Measurements from ENCODE around the gene CLEC14A. TPM values are rescaled to one million over a fixed set of nuclear protein-coding genes. Genes with fewer than 3 reads are reported as not detected.

The CLEC14A gene, protein sequence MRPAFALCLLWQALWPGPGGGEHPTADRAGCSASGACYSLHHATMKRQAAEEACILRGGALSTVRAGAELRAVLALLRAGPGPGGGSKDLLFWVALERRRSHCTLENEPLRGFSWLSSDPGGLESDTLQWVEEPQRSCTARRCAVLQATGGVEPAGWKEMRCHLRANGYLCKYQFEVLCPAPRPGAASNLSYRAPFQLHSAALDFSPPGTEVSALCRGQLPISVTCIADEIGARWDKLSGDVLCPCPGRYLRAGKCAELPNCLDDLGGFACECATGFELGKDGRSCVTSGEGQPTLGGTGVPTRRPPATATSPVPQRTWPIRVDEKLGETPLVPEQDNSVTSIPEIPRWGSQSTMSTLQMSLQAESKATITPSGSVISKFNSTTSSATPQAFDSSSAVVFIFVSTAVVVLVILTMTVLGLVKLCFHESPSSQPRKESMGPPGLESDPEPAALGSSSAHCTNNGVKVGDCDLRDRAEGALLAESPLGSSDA
- 10 to 100 TPM; 44.6 to 63.0 TPM for total RNA-seq

GRCh38 chr14:38255673-38256532 is at the start of gene CLEC14A:
TSS of gene CLEC14A (minus strand) at chr14:38256093. CDS start at chr14:38256022, 71 bp downstream.
- peak; percentile 87 for DNase-seq (ENCODE audit: low spot score)
- no peaks in the 10 kb centered on the region for H3K27me3 ChIP-seq
- no peak for TF ChIP-seq CTCF (IDR thresholded peaks at IDR 0.05)
- peak within 1 kb of the TSS; percentile 50 to 55 for H3K4me3 ChIP-seq
- peaks cover 0 to 1% of the 10 kb centered on the region in 2 donors for H3K9me3 ChIP-seq
- H3K36me3 ChIP-seq, result no peaks in the 10 kb centered on the region
- H3K27ac ChIP-seq, result peak within 1 kb of the TSS; percentile 84 to 85
- no peaks in the 10 kb centered on the region for H3K4me1 ChIP-seq

DNA sequence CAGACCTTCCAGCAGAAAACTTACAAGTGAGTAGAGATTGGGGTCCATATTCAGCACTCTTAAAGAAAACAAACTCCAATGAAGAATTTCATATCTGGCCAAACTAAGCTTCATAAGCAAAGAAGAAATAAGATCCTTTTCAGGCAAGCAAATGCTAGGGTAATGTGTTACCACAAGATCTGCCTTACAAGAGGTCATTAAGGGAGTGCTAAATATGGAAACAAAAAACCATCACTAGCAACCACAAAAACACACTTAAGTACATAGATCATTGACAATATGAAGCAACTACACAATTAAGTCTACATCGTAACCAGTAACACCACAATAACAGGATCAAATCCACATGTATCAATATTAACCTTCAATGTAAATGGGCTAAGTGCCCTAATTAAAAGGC is 47.1 kb upstream of the CLEC14A start:
- no peak for TF ChIP-seq CTCF (IDR thresholded peaks at IDR 0.05)
- H3K36me3 ChIP-seq, result no peaks in the 10 kb centered on the region
- H3K27me3 ChIP-seq, result no peaks in the 10 kb centered on the region
- no peak overlapping the region for H3K4me3 ChIP-seq
- H3K27ac ChIP-seq, result no peak overlapping the region
- DNase-seq (ENCODE audit: low spot score), result no peak
- no peaks in the 10 kb centered on the region for H3K4me1 ChIP-seq
- H3K9me3 ChIP-seq, result peaks cover 0 to 12% of the 10 kb centered on the region in 2 donors

DNA sequence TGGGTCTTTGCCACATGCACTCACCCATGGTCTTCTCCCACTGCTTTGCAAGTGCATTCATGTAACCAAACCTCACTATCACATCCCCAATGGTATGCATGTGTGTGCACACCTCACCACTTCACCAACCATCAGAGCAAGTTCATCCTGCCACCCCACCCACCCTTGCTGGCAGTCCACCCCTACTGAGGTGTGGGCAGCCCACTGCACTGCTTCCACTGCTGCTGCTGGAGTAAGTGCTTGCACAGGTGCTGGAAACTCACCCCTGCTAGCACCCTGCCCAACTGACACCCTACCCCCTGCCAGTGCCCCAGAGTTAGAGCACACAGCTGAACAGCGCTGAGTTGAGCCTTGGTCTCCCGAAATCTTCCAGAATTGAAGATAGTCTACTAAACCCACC is 46.1 kb upstream of the CLEC14A start:
- no peak overlapping the region for H3K4me3 ChIP-seq
- DNase-seq (ENCODE audit: low spot score), result no peak
- no peak overlapping the region for H3K27ac ChIP-seq
- no peaks in the 10 kb centered on the region for H3K27me3 ChIP-seq
- H3K9me3 ChIP-seq, result peaks cover 0 to 12% of the 10 kb centered on the region in 2 donors
- H3K4me1 ChIP-seq, result no peaks in the 10 kb centered on the region
- H3K36me3 ChIP-seq, result no peaks in the 10 kb centered on the region
- TF ChIP-seq CTCF (IDR thresholded peaks at IDR 0.05), result no peak

DNA sequence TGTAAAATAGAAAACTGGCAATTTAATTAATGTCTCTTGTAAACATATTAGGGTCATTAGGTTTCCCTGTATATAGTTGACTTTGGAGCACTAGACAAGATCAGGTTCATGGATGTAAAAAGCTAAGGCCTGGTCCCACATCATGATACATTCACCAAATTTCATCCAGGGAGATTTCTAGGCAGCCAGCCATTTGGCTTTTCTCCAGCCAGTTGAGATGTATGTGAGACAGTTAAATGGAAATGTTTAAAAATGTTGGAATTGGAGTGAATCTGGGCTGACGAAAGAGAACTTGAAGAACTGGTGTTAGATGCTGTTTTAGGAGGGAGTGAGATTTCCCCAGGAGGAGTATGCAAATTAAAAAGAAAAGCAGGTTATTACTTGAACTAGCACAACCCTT is 41.8 kb upstream of the CLEC14A start:
- DNase-seq (ENCODE audit: low spot score), result no peak

More for the DNA sequence above, 41.8 kb upstream of the CLEC14A start:
- TF ChIP-seq CTCF (IDR thresholded peaks at IDR 0.05), result no peak
- H3K9me3 ChIP-seq, result no peaks in the 10 kb centered on the region
- H3K27ac ChIP-seq, result no peak overlapping the region
- H3K27me3 ChIP-seq, result no peaks in the 10 kb centered on the region
- H3K36me3 ChIP-seq, result no peaks in the 10 kb centered on the region
- no peaks in the 10 kb centered on the region for H3K4me1 ChIP-seq
- no peak overlapping the region for H3K4me3 ChIP-seq

Data from right atrium auricular region (tissue), 2 donors.